GM19043 (cell line): Measurements from ENCODE around the gene DPEP2NB.

Experiments used
- ATAC-seq: cut with Tn5 transposase; IDR thresholded peaks from one replicate; pipeline ENCODE4 v1.9.1; 2021; ENCODE audit warnings: low read depth; ENCODE audit not compliant: unreplicated experiment

The DPEP2NB gene

DNA sequence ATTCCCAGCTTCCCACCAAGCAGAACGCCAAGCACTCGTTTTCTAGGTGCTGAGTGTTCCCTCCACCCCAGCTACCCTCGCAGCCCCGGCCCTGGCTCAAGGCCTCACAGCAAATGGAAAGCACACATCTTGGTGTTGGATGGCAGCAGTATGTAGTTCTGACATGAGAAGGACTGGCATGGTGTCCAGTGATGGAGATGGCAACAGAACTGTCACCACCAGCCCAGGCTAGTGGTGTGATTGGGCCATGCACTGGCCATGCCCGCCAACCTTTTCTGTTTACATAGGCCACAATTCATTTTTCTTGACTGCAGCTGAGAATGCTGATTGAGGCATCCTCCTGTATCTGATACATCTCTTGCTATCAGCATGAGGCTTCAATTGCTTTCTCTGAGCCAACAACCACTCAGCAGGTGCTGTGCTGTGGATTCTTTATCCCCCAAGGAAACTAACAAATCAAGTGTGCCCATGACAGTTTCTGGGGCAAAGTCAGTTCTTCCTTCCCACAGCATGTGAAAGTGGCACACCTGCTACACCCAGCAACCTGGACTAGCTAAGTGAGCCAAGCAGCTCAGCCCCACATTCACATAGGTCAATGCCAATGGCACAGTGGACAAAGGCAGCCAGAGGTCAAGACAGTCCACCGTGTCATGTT, 51.1 kb downstream of the DPEP2NB start:
- ATAC-seq: no peak

GRCh38 chr16:67963662-67964321, 51.9 kb downstream of the DPEP2NB start:
- ATAC-seq: no peak
